ENCODE data around the gene RAB1A. TPM values are rescaled to one million over a fixed set of nuclear protein-coding genes. Genes with fewer than 3 reads are reported as not detected.

The RAB1A gene
- polyA plus RNA-seq, 1 donor (not counting 4 experiments of a cell fraction or from before 2014, with no cell fraction given) = 274 TPM

GRCh38 chr2:65122313-65122712 is 7.6 kb downstream of the RAB1A start:
- dilution Hi-C loops (cut with MboI; ENCODE audit: extremely low pct_ligation_motif_present, low sequenced_read_pairs) = no loop called here
- no peak for TF ChIP-seq EZH2 (IDR thresholded peaks at IDR 0.05; ENCODE audit: low read length)
- no peak for TF ChIP-seq CTCF (optimal IDR thresholded peaks at IDR 0.05 in 1 of 3, IDR thresholded peaks at IDR 0.05 in 1 of 3, conservative IDR thresholded peaks at IDR 0.05 in 1 of 3; ENCODE audit: extremely low read depth in 1 of 3, insufficient read depth in 2 of 3, low read length in 3 of 3)
- Histone ChIP-seq H3K27ac (ENCODE audit: control insufficient read depth, insufficient read depth, low read length) (no peak overlapping the region), H3K9me3 (ENCODE audit: control insufficient read depth, low read depth, low read length) (no peaks in the 10 kb centered on the region), H3K79me2 (ENCODE audit: control insufficient read depth, insufficient read depth, low read length) (peaks cover 99% of the 10 kb centered on the region), H3K9me1 (ENCODE audit: control insufficient read depth, extremely low read depth, insufficient read depth, low read length) (no peaks in the 10 kb centered on the region), H3K27me3 (ENCODE audit: control insufficient read depth, extremely low read depth, insufficient read depth, low read length) (no peaks in the 10 kb centered on the region), H3K4me2 (ENCODE audit: control insufficient read depth, extremely low read depth, insufficient read depth, low read depth, low read length) (no peak overlapping the region), H3K4me3 (ENCODE audit: control insufficient read depth in 2 of 3, extremely low read depth in 1 of 3, insufficient read depth in 2 of 3, low read depth in 1 of 3, low read length in 3 of 3) (no peak overlapping the region), H3K4me1 (ENCODE audit: control insufficient read depth, extremely low read depth, insufficient read depth, low read length) (peaks cover 3% of the 10 kb centered on the region), H4K20me1 (ENCODE audit: control insufficient read depth, extremely low read depth, insufficient read depth, low read length) (peaks cover 49% of the 10 kb centered on the region), H3K36me3 (ENCODE audit: control insufficient read depth in 2 of 2, extremely low read depth in 1 of 2, insufficient read depth in 2 of 2, low read length in 2 of 2) (peaks cover 0 to 6% of the 10 kb centered on the region in 2 experiments), H2AFZ (ENCODE audit: control insufficient read depth, low read length) (no peak overlapping the region), H3K9ac (ENCODE audit: control insufficient read depth, extremely low read depth, insufficient read depth, low read length) (no peak overlapping the region)
- FAIRE-seq (no peak), DNase-seq (ENCODE audit: low read depth, low spot score) (no peak)

- Histone ChIP-seq H2AFZ (ENCODE audit: control insufficient read depth, low read length) (no peak overlapping the region), H3K4me3 (ENCODE audit: control insufficient read depth in 2 of 3, extremely low read depth in 1 of 3, insufficient read depth in 2 of 3, low read depth in 1 of 3, low read length in 3 of 3) (no peak overlapping the region), H3K79me2 (ENCODE audit: control insufficient read depth, insufficient read depth, low read length) (peaks cover 99% of the 10 kb centered on the region), H4K20me1 (ENCODE audit: control insufficient read depth, extremely low read depth, insufficient read depth, low read length) (peaks cover 59% of the 10 kb centered on the region), H3K4me1 (ENCODE audit: control insufficient read depth, extremely low read depth, insufficient read depth, low read length) (peaks cover 3% of the 10 kb centered on the region), H3K27ac (ENCODE audit: control insufficient read depth, insufficient read depth, low read length) (no peak overlapping the region), H3K9ac (ENCODE audit: control insufficient read depth, extremely low read depth, insufficient read depth, low read length) (no peak overlapping the region), H3K4me2 (ENCODE audit: control insufficient read depth, extremely low read depth, insufficient read depth, low read depth, low read length) (no peak overlapping the region), H3K36me3 (ENCODE audit: control insufficient read depth in 2 of 2, extremely low read depth in 1 of 2, insufficient read depth in 2 of 2, low read length in 2 of 2) (peaks cover 0 to 6% of the 10 kb centered on the region in 2 experiments), H3K9me1 (ENCODE audit: control insufficient read depth, extremely low read depth, insufficient read depth, low read length) (no peaks in the 10 kb centered on the region), H3K27me3 (ENCODE audit: control insufficient read depth, extremely low read depth, insufficient read depth, low read length) (no peaks in the 10 kb centered on the region), H3K9me3 (ENCODE audit: control insufficient read depth, low read depth, low read length) (no peaks in the 10 kb centered on the region)
- no peak for FAIRE-seq
- dilution Hi-C loops (cut with MboI; ENCODE audit: extremely low pct_ligation_motif_present, low sequenced_read_pairs) = no loop called here
- no peak for TF ChIP-seq EZH2 (IDR thresholded peaks at IDR 0.05; ENCODE audit: low read length)
- TF ChIP-seq CTCF (optimal IDR thresholded peaks at IDR 0.05 in 1 of 3, IDR thresholded peaks at IDR 0.05 in 1 of 3, conservative IDR thresholded peaks at IDR 0.05 in 1 of 3; ENCODE audit: extremely low read depth in 1 of 3, insufficient read depth in 2 of 3, low read length in 3 of 3) = no peak
- no peak for DNase-seq (ENCODE audit: low read depth, low spot score)
Observed at GRCh38 chr2:65120990-65121693, 8.8 kb downstream of the RAB1A start.
